D721Med (cell line): Measurements from ENCODE around the gene CISH.
A peak's percentile ranks its signal among the peaks of the same experiment; 100 is the strongest.

Source experiments
- DNase-seq: peaks from one replicate; pipeline ENCODE4 v3.0.0; 2011; ENCODE audit warnings: low spot score; ENCODE audit not compliant: insufficient read length
- FAIRE-seq: peaks from 2 replicates; lab custom pipeline; 2011; peaks lifted over from hg19 to GRCh38; lab: Jason Lieb, UNC
- CTCF ChIP-seq: IDR thresholded peaks from 2 replicates; pipeline ENCODE4 v1.5.1; 2012; ENCODE audit warnings: mild to moderate bottlenecking, control low read depth; ENCODE audit not compliant: insufficient read depth; ENCODE audit errors: missing control alignments

CISH gene

GRCh38 chr3:50572801-50573371 is 38.7 kb downstream of the CISH start:
- FAIRE-seq, result no peak
- DNase-seq, result no peak
- no peak for TF ChIP-seq CTCF

- no peak for FAIRE-seq
- peak; percentile 69 for TF ChIP-seq CTCF
- peak; percentile 66 for DNase-seq
These were observed 39.4 kb downstream of the CISH start for GRCh38 chr3:50572158-50572557.

GRCh38 chr3:50571486-50571885 is 40.1 kb downstream of the CISH start:
- DNase-seq, result no peak
- no peak for TF ChIP-seq CTCF
- FAIRE-seq, result no peak

- FAIRE-seq, result no peak
- TF ChIP-seq CTCF, result no peak
- DNase-seq, result no peak
These were observed 40.9 kb downstream of the CISH start for GRCh38 chr3:50570508-50571279.

GRCh38 chr3:50568947-50569749 is 42.4 kb downstream of the CISH start, which contains the start of gene HEMK1:
Gene HEMK1 (plus strand): TSS chr3:50569522. CDS start chr3:50571105, 1,583 bp downstream.
- FAIRE-seq (no peak), DNase-seq (peak; percentile 99)
- no peak for TF ChIP-seq CTCF

- TF ChIP-seq CTCF, result no peak
- peak; percentile 100 for DNase-seq
- FAIRE-seq, result no peak
These were observed 44.0 kb downstream of the CISH start, which contains the start of gene C3orf18 for GRCh38 chr3:50567386-50568167. Gene C3orf18 (minus strand): TSS chr3:50567747. CDS start chr3:50565699, 2,048 bp downstream.
